Endodermal cell (in vitro differentiated cells): ENCODE measurements around the gene COL13A1. TPM values are rescaled to one million over a fixed set of nuclear protein-coding genes. Genes with fewer than 3 reads are reported as not detected.

Experiments
- DNase-seq: peaks from one replicate; pipeline ENCODE4 v3.0.0-alpha.2; 2017
- H3K27ac ChIP-seq: 2 replicates; pipeline ENCODE4 v1.5.1; 2013; ENCODE audit warnings: mild to moderate bottlenecking, low read depth, low read length, moderate library complexity
- H3K27me3 ChIP-seq: 2 replicates; pipeline ENCODE4 v1.6.1; 2013; ENCODE audit warnings: mild to moderate bottlenecking, low read length, moderate library complexity; ENCODE audit not compliant: insufficient read depth, control insufficient read depth, poor library complexity, severe bottlenecking
- H3K36me3 ChIP-seq: 2 replicates; pipeline ENCODE4 v1.7.0; 2013; ENCODE audit warnings: mild to moderate bottlenecking, low read length, moderate library complexity; ENCODE audit not compliant: control insufficient read depth, insufficient read depth
- H3K4me1 ChIP-seq: one replicate; pipeline ENCODE4 v1.7.0; 2013; ENCODE audit warnings: low read length; ENCODE audit not compliant: control insufficient read depth, insufficient read depth
- H3K4me3 ChIP-seq: 2 replicates; pipeline ENCODE4 v1.5.1; 2013; ENCODE audit warnings: mild to moderate bottlenecking, low read length, moderate library complexity
- H3K9ac ChIP-seq: 2 replicates; pipeline ENCODE4 v1.6.1; 2013; ENCODE audit warnings: mild to moderate bottlenecking, low read length, moderate library complexity; ENCODE audit not compliant: poor library complexity, severe bottlenecking; ENCODE audit errors: extremely low read depth
- H3K9me3 ChIP-seq: 2 replicates; pipeline ENCODE4 v1.6.1; 2013; ENCODE audit warnings: mild to moderate bottlenecking, low read length, moderate library complexity; ENCODE audit not compliant: control insufficient read depth
- H3K27ac Mint-ChIP-seq: 2 replicates; pipeline ENCODE4 v1.8.0; 2020; ENCODE audit warnings: mixed read lengths
- H3K27me3 Mint-ChIP-seq: 2 replicates; pipeline ENCODE4 v1.8.0; 2021; ENCODE audit warnings: mild to moderate bottlenecking, mixed read lengths; ENCODE audit not compliant: insufficient read depth
- H3K36me3 Mint-ChIP-seq: 2 replicates; pipeline ENCODE4 v1.8.0; 2020; ENCODE audit warnings: low read depth, mixed read lengths
- H3K4me1 Mint-ChIP-seq: 2 replicates; pipeline ENCODE4 v1.8.0; 2020; ENCODE audit warnings: mixed read lengths
- H3K4me3 Mint-ChIP-seq: 2 replicates; pipeline ENCODE4 v1.8.0; 2020; ENCODE audit warnings: mild to moderate bottlenecking, moderate library complexity, mixed read lengths
- H3K9me3 Mint-ChIP-seq: 2 replicates; pipeline ENCODE4 v1.8.0; 2020; ENCODE audit warnings: mild to moderate bottlenecking, mixed read lengths
- CTCF ChIP-seq: fragments of 200-600 bp; sonication (generic); conservative IDR thresholded peaks from 2 replicates; pipeline ENCODE4 v1.5.0; 2021; ENCODE audit warnings: antibody characterized with exemption, mild to moderate bottlenecking
- WGBS, 2 experiments: methylation state at CpG; one replicate each; pipeline versions ENCODE4 v1.1.5 to v1.1.7; 2013; ENCODE audit warnings: missing lambda C conversion rate in 2 of 2, mixed read lengths in 1 of 2; ENCODE audit not compliant: insufficient coverage in 1 of 2, insufficient read length in 1 of 2; 5-methylcytosine and 5-hydroxymethylcytosine counted together
- total RNA-seq, 2 donors: library from RNA; stranded (reverse); fragmentation: NEBNext Ultra II Directional in 1 of 2; extraction: Animal tissue kit (Norgen Biotek cat#: 25700) in 1 of 2; gene quantifications; 2 replicates in 1 of 2; 3 replicates in 1 of 2; pipeline ENCODE4 v1.2.1, GENCODE V29; 2021

COL13A1 gene
- total RNA-seq, 2 donors from 2014 or later, result 15.9 to 20.7 TPM

- Mint-ChIP-seq H3K27me3 (peaks cover 26% of the 10 kb centered on the region), H3K36me3 (no peaks in the 10 kb centered on the region), H3K4me1 (no peaks in the 10 kb centered on the region), H3K4me3 (no peak overlapping the region), H3K9me3 (no peaks in the 10 kb centered on the region), H3K27ac (no peak overlapping the region)
- H3K27ac ChIP-seq, result no peak overlapping the region
- no peaks in the 10 kb centered on the region for H3K9me3 ChIP-seq
- H3K36me3 ChIP-seq, result no peaks in the 10 kb centered on the region
- H3K4me1 ChIP-seq, result no peaks in the 10 kb centered on the region
- WGBS, 2 experiments, result 91 to 100% methylated on average over 2 to 6 of the region's 6 CpGs
- H3K4me3 ChIP-seq, result no peak overlapping the region
- DNase-seq, result no peak
- no peaks in the 10 kb centered on the region for H3K27me3 ChIP-seq
- TF ChIP-seq CTCF, result no peak
- H3K9ac ChIP-seq, result no peak overlapping the region
Measured at GRCh38 chr10:69759641-69760040, 42.1 kb upstream of the COL13A1 start.

- Mint-ChIP-seq H3K27ac (no peak overlapping the region), H3K4me1 (no peaks in the 10 kb centered on the region), H3K9me3 (no peaks in the 10 kb centered on the region), H3K27me3 (peaks cover 26% of the 10 kb centered on the region), H3K4me3 (no peak overlapping the region), H3K36me3 (no peaks in the 10 kb centered on the region)
- DNase-seq, result no peak
- no peak overlapping the region for H3K4me3 ChIP-seq
- no peaks in the 10 kb centered on the region for H3K4me1 ChIP-seq
- H3K27me3 ChIP-seq, result no peaks in the 10 kb centered on the region
- 86 to 97% methylated on average over 5 of the region's 5 CpGs for WGBS, 2 experiments
- no peak overlapping the region for H3K27ac ChIP-seq
- no peaks in the 10 kb centered on the region for H3K36me3 ChIP-seq
- H3K9ac ChIP-seq, result no peak overlapping the region
- no peak for TF ChIP-seq CTCF
- no peaks in the 10 kb centered on the region for H3K9me3 ChIP-seq
Measured at GRCh38 chr10:69760072-69760471, 41.6 kb upstream of the COL13A1 start.

GRCh38 chr10:69761320-69761719 lies 40.4 kb upstream of the COL13A1 start:
- Histone ChIP-seq H3K27me3 (no peaks in the 10 kb centered on the region), H3K27ac (no peak overlapping the region), H3K9me3 (no peaks in the 10 kb centered on the region), H3K4me3 (no peak overlapping the region), H3K4me1 (no peaks in the 10 kb centered on the region), H3K9ac (no peak overlapping the region), H3K36me3 (no peaks in the 10 kb centered on the region)
- no peak for DNase-seq
- TF ChIP-seq CTCF, result no peak
- no peak overlapping the region for H3K4me3 Mint-ChIP-seq
- H3K27me3 Mint-ChIP-seq, result peaks cover 26% of the 10 kb centered on the region
- H3K27ac Mint-ChIP-seq, result no peak overlapping the region
- no peaks in the 10 kb centered on the region for H3K4me1 Mint-ChIP-seq
- no peaks in the 10 kb centered on the region for H3K9me3 Mint-ChIP-seq
- H3K36me3 Mint-ChIP-seq, result no peaks in the 10 kb centered on the region
- 90 to 97% methylated on average over 4 of the region's 4 CpGs for WGBS, 2 experiments
